ENCODE results near the gene NSUN4.
"Not testable (repeated sequence)": the region's sequence is repeated elsewhere in the genome, so short reads cannot be mapped to it uniquely, and the experiment has no call there.

The NSUN4 gene

DNA sequence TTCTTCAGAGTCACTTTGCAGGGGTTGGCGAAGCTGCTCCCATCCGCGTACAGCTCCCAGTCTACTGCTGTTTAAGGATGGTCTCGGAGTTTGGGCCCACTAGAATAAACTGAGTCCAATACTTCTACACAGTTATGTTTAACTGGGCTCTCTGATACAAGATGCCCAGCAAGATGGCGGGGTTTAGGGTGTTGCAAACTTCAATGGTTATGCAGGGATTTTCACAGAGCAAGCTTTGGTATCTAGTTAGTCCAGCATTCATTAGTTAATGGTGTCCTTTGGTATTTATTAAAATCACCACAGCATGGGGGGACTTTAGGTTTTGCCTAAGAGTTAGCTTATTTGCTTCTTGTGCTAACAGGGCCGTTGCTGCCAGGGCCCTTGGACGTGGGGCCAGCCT lies 12.4 kb upstream of the NSUN4 start:
- DNase-seq (ENCODE audit: low spot score), result not testable (repeated sequence)

DNA sequence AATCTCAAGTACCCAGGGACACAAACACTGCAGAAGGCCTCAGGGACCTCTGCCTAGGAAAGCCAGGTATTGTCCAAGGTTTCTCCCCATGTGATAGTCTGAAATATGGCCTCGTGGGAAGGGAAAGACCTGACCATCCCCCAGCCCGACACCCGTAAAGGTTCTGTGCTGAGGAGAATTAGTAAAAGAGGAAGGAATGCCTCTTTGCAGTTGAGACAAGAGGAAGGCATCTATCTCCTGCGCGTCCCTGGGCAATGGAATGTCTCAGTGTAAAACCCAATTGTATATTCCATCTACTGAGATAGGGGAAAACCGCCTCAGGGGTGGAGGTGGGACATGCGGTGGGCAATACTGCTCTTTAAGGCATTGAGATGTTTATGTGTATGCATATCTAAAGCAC lies 10.8 kb upstream of the NSUN4 start:
- not testable (repeated sequence) for DNase-seq (ENCODE audit: low spot score)

DNA sequence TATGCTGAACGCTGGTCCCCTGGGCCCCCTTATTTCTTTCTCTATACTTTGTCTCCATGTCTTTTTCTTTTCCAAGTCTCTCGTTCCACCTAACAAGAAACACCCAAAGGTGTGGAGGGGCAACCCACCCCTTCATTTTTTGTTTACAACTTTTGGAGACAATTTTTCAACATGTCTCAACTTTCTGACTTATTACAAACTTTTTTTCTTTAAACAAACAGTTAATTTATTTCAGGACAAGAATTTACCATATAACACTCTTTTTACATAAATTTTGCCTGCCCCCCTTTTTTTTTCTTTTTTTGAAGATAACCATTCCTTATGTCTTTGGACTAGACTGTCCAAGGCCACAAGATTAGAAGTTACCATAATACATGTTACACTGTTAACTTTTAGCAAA lies 10.2 kb upstream of the NSUN4 start:
- not testable (repeated sequence) for DNase-seq (ENCODE audit: low spot score)

DNA sequence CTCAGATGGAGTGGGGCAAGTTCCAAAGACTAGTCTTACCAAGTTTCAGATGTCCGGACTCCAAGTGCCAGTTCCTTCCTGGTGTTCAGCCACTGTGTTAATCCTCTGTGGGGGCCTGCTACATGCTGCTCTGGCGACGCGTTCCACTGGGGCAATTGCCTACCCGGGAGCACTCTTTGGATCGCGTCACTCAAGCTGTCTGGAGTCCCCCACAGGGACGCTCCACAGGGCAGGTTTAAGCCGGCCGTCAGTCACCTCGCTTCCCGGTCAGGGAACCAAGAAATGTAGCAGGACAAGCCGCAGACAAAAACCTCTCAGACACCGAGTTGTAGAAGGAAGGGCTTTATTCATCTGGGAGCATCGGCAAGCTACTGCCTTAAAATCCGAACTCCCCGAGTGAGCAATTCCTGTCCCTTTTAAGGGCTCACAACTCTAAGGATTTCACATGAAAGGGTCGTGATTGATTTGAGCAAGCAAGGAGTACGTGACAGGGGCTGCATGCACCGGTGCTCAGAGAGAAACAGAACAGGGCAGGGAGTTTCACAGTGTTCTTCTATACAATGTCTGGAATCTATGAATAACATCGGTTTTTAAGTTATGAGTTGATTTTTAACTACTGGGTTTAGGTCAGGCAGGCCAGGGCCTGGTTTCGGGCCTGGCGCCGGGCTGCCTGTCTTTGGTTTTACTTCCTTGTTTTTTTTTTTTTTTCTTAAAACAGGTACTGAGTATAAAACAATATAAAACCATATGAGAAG lies 8.6 kb upstream of the NSUN4 start:
- not testable (repeated sequence) for DNase-seq (ENCODE audit: low spot score)

DNA sequence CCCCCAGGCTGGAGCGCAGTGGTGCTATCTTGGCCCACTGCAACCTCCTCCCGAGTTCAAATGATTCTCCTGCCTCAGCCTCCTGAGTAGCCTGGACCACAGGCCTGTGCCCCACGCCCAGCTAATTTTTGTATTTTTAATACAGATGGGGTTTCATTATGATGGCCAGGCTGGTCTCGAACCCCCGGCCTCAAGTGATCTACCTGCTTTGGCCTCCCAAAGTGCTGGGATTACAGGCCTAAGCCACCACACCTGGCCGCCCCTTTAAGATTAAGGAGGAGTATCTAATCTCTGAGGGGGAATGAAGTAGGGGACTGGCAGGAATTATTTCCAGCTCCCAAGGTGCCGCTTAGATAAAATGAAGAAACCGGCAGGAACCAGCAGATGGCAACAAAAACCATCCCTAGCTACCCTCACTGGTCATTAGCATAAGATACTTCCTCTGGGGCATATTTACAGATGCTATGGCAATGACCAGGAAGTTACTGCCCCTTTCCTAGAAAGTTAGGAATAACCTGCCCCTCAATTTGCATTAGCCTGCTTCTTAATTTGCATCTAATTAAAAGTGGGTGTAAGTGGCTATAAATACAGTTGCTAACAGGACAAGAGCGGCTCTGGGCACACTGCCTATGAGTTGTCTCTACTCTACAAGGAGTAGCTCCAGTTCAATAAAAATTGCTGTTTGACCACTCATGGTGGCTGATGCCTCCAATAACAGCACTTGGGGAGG lies 7.1 kb upstream of the NSUN4 start:
- peak; percentile 37 for DNase-seq (ENCODE audit: low spot score)

DNA sequence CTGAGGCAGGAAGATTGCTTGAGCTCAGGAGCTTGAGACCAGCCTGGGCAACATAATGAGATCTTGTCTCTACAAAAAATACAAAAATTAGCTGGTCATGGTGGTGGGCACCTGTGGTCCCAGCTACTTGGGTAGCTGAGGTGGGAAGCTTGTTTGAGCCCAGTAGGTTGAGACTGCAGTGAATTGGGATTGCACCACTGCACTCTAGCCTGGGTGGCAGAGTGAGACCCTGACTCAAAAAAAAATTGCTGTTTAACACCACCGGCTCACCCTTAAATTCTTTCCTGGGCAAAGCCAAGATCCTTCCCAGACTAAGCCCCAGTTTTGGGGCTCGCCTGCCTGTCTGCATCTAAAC lies 6.6 kb upstream of the NSUN4 start:
- no peak for DNase-seq (ENCODE audit: low spot score)

DNA sequence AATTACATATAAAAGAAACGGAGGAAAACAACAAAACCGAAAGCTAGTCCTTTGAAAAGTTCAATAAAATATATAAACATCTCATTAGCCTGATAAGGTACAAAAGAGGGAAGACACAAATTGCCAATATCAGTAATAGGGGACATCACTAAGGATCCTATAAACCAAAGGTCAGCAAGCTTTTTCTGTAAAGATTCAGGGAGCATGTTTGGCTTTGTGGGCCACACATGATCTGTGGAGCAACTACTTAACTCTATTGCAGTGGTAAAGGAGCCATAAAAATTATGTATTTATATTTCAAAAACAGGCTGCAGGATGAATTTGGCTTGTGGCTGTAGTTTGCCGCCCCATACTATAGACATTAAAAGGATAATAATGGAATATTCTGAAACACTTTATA lies 5.5 kb upstream of the NSUN4 start:
- no peak for DNase-seq (ENCODE audit: low spot score)

DNA sequence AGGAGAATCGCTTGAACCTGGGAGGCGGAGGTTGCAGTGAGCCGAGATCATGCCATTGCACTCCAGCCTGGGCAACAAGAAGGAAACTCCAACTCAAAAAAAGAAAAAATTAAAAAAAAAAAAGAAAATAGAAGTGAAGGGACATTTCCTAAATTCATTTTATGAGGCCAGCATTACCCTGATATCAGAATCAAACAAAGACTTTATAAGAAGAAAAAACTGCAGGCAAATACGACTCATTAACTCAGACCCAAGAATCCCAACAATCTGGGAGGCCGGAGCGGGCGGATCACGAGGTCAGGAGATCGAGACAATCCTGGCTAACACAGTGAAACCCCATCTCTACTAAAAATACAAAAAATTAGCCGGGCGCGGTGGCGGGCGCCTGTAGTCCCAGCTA lies 3.2 kb upstream of the NSUN4 start:
- DNase-seq (ENCODE audit: low spot score), result not testable (repeated sequence)

DNA sequence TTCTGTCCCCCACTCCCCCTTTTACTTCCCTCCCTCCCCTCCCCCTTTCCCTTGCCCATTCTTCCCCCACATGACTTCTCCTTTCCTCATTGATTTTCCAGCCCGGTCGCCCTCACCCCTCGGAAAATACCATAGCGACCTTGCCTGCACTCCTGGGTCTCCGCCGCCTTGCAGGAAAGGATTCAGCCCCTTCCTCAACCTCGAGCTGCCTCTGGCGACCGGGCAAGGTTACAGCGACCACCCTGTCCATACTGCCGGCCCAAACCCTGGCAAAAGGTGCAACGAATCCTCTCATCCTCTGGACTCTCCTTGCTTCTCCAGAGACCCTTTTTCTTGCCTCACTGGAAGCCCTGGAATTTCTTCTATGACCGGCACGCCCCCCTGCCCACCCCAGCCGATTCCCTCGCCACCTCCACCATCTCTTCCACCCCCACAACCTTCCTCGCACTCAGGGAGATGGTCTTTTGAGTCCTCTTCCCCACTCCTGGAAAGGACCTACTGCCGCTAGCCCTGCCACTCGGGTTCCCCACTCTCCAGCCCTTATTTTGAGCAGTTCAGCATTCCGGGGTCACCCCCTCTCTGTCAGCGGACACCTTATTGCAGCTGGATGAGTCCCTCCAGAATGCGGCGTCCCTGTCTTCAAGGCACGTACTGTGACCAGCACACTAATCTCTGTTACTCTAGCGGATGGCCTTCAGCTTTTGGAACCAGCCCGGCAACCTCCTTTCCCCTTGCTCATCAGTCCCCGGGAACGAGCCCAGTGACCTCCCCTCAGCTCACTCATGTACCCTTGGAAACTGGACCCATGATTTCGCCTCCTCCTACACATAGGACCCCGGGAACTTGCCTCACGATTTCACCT lies 846 bp downstream of the NSUN4 start:
- DNase-seq (ENCODE audit: low spot score), result no peak

DNA sequence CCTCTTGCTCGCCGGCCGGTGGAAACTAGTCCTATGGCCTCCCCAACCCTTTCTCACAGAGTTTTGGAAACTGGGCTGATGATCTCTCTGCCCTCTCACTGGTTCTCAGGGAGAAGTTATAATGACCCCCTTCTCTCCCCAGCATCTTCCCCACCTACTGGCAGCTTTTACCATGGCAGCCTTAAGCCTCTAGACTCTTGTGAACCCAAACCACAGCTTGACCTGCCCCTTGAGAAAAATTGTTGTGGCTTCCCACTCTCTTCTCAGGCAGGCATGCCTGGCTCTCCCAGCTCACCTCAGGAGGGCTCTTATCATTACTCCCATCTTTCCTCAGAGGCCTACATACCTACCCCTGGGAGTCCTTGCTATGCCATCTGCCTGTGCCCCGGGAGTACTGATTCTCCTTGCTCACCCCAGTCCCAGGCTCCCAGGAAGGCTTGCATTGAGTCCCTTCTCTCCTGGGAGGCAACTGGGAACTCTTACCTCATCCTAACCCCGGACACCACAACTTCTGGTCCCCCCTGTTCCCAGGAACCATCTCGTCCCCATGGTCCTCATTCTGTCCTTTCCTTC lies 1.6 kb downstream of the NSUN4 start:
- no peak for DNase-seq (ENCODE audit: low spot score)

DNA sequence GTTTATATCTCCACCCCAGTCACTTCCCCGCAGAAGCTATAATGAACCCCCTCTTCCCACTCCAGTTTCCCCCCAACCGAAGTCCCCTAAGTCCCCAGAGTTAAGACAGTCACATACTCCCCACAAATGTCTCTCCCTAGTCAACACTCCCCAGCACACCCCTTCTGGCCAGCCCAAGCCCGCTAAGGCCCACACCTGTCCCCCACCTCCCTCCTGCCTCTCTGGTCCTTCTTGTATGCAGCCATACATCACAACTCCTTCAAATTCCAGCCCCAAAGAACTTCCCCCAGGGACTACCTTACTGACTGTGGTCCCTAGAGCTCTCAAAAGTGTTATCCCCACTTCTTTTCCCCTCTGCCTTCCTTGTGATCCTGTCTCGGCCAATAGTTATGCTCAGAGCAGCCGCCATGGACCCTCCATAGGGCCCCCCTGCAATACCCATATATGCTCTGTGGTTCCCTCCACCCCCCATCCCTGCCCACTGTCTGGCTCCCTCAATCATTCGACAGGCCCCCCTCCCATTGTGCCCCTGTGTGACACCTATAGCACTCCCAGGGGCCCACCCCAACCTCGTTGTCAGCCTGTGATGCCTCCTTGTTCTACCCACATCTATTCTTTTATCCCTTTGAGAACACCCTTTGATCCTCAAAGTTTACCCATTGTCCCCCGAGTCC lies 2.2 kb downstream of the NSUN4 start:
- DNase-seq (ENCODE audit: low spot score), result no peak

DNA sequence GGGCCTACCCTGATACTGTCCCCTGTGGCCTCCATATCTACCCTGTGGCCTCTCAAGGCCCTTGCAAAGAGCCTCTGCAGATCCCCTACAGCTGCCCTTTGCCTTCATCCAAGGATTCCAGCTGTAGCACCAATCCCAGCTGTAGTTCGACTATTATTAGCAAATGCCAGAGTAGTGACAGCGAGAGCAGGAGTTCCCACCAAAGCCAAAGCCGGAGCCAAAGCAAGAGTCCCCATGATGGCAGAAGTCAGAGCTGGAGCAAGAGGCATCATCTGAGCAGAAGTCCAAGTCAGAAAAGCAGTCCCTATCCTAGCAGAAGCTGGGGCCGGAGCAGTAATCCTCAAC lies 2.7 kb downstream of the NSUN4 start:
- no peak for DNase-seq (ENCODE audit: low spot score)

DNA sequence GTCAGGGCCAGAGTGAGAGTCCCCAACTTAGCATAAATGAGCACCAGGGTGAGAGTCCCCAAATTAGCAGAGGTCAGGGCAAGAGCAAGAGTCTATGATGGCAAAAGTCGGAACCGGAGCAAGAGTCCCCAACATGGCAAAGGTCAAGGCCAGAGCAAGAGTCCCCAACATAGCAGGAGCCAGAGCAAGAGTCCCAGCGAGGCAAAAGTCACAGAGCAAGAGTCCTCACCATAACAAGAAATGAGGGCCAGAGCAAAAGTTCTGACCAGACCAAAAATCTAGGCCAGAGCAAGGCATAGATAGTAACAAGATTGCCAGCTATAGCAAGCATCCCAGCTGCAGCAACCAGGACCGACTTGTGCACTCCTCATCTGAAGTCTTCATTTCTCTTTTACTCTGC lies 3.1 kb downstream of the NSUN4 start:
- DNase-seq (ENCODE audit: low spot score), result no peak

DNA sequence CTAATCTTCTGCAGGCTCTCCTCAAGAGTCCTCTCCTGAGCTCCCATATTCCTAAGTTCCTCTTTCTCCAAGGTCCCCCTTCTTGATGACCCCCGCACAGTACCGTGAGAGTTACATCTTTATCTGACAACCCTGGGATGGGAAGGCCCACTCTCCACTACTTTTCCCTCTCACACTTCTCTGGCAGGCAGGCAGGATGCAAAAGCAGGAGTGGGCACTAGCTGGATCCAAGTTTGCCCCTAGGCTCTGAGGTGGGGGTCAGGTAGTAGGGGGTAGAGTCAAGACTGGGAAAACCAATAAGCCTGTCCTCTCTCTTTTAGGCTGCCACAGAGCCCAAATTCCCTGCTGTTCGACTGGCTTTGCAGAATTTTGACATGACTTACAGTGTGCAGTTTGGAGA lies 3.9 kb downstream of the NSUN4 start:
- DNase-seq (ENCODE audit: low spot score), result no peak

DNA sequence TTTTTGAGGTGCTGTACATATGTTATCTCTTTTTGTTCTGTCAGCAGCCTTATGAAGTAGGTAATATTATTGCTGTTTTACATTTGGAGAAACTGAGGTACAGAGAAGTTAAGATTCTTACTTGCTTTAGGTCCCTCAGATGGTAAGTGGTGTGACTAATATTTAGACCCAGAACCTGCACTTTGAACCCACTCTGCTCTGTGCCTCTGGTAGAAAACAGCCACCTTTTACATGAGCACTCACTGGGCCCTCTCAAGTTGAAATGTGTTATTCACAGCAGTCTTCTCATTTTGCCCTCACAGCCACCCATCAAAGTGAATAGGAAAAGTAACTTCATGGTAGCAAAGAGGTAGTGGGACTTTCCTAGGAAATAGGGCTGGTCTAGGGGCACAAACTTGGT lies 4.7 kb downstream of the NSUN4 start:
- no peak for DNase-seq (ENCODE audit: low spot score)

DNA sequence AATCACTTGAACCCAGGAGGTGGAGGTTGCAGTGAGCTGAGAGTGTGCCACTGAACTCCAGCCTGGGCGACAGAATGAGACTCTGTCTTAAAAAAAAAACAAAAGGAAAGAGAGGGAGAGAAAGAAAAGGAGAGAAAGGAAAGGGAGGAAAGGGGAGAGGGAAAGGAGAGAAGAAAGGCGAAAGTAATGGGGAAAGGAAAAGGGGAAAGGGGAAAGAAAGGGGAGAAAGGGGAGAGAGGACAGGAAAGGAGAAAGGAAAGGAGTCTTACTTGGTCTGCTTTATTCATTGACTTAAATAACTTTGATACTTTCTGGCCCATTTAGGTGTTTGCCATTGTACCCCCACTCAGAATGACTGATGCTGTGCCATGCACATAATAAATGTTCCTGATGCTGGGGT lies 11.8 kb downstream of the NSUN4 start:
- DNase-seq (ENCODE audit: low spot score), result no peak

DNA sequence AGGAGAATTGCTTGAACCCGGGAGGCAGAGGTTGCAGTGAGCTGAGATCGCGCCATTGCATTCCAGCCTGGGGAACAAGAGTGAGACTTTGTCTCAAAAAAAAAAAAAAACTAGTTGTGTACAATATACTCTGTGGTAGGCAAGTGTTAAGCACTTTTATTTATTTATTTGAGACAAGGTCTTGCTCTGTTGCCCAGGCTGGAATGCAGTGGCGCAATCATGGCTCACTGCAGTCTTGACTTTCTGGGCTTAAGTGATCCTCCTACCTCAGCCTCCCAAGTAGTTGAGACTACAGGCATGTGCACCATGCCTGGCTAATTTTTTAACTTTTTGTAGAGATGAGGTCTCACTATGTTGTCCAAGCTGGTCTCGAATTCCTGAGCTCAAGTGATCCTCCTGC lies 15.3 kb downstream of the NSUN4 start:
- not testable (repeated sequence) for DNase-seq (ENCODE audit: low spot score)

DNA sequence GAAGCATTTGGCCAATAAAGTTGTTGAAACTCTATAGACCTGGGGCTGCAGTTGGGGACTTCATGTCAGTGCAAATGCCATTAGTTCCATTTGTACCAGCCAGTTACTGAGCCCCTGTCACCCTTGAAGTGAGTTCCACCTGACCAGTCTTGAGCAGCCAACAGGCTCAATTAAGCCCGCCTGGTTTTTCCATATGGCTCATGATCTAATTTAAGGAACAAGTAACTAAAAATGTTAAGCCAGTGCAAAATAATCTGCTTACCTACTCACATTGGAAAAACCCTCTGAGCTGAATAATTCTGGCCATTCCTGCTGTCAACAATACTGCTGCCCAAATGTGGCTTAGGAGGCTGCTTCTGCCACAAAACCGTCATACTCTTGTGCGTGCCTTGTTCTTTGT lies 21.6 kb downstream of the NSUN4 start:
- DNase-seq (ENCODE audit: low spot score), result no peak

DNA sequence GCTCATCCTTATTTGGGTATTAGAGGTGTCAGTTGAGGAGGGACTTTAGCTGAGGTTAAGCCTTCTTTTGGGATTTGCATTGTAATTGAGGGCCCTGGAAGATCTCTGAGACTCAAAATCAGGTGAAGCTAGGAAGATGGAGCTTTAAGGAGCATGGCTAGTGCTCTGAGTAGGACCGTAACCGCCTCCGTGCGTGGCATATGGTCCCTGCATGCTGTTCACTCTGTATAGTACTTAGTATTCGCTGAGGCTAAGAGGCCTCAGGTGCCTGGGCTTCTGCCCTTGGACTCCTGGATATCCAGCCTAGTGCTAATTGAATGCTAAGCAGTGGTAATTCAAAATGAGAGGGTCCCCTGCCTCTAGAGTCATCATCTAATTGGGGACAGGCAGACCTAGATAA lies 22.5 kb downstream of the NSUN4 start:
- DNase-seq (ENCODE audit: low spot score), result no peak

DNA sequence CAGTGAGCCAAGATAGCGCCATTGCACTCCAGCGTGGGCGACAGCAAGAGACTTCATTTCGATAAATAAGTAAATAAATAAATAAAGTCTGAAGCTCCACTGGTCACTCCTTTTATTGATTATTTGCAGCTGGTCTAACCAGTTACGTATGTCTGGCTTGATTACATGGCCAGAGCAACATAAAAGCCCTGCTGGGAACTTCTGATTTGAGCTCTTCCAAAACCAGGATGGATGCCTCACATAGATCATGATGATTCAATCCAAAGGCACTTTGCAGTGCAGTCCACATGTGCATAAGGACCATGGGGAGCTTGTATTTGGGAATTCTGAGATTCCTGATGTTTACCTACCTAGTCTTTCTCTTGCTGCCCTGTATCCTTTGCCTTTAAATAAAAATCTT lies 24.0 kb downstream of the NSUN4 start:
- no peak for DNase-seq (ENCODE audit: low spot score)

DNA sequence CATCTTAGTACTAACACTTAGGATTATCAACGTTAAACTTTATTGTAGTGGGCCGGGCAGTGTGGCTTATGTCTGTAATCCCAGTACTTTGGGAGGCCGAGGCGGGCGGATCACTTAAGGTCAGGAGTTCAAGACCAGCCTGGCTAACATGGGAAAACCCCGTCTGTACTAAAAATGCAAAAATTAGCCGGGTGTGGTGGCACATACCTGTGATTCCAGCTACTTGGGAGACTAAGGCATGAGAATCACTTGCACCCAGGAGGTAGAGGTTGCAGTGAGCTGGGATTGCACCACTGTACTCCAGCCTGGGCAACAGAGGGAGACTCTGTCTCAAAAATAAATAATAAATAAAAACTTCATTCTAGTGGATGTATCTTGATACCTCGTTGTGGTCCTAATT lies 25.2 kb downstream of the NSUN4 start:
- not testable (repeated sequence) for DNase-seq (ENCODE audit: low spot score)

DNA sequence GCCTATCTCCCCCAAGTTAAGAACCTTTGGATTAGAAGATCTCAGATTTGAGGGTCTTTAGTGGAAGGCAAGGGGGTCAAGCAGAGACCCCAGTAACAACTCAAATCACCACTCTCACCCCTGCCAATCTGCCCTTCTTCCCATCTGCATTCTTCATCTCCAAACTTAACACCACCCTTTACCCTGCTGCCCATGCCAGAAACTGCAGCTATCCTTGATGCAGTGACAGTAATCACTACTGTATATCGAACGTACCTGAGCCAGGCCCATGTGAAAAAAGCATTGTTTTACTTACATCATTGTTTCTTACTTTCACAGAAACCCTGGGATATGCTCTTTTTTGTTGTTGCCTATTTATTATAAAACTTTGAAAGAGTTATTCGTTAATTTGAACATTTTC lies 26.5 kb downstream of the NSUN4 start:
- DNase-seq (ENCODE audit: low spot score), result no peak
